ENCODE results near the gene QSOX1.
"Not testable (repeated sequence)": the region's sequence is repeated elsewhere in the genome, so short reads cannot be mapped to it uniquely, and the experiment has no call there.

The QSOX1 gene

DNA sequence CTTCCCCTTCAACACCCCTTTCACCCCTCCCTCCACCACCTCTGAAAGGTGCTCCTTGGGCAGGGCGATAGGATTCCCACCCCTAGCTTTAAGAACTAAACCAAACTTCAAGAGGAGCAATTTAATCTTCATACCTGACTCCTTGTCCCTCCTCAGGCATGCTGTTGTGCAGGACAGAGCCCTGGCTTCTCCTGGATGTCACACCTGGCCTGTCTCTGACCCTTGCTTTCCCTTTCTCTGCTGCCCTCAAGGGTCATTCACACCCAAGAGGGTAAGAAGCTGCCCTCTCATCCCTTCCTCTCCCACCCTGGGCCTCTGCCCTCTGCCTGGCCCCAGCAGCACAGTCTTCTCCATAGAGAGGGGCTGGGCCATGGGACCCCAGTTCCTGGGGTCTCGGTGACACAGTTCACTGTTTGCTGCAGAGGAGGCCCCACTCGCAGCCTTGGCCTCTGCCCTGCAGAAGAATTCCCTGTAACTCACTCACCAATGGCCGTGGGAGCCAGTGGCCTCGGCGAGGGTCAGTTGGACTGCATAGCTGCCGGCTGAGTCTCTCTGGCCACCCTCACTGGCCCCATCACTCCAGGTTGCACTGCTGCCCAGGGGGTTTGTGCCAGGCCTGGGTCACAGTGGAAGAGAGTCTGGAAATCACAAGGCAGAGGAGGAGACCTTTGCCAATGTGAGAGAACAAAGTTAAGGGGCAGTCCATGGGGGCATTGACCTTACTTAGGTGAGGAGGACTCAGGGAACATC lies 47.0 kb downstream of the QSOX1 start:
- no peaks in the 10 kb centered on the region for H3K27me3 ChIP-seq (ENCODE audit: insufficient read depth, low read length)
- H3K79me2 ChIP-seq (ENCODE audit: insufficient read depth, low read length), result no peaks in the 10 kb centered on the region
- H3K36me3 ChIP-seq (ENCODE audit: insufficient read depth, low read length), result no peaks in the 10 kb centered on the region
- no peaks in the 10 kb centered on the region for H3K4me1 ChIP-seq (ENCODE audit: insufficient read depth, low read length, severe bottlenecking)
- no peaks in the 10 kb centered on the region for H4K20me1 ChIP-seq (ENCODE audit: insufficient read depth, low read length)
- H2AFZ ChIP-seq (ENCODE audit: low read length), result no peak overlapping the region
- H3K9me2 ChIP-seq (ENCODE audit: low read depth, low read length), result no peaks in the 10 kb centered on the region
- no peak overlapping the region for H3K9ac ChIP-seq (ENCODE audit: low read length)
- no peaks in the 10 kb centered on the region for H3K9me3 ChIP-seq (ENCODE audit: low read length)
- H3F3A ChIP-seq (ENCODE audit: insufficient read depth, low read length), result no peaks in the 10 kb centered on the region
- no peak overlapping the region for H3K4me3 ChIP-seq (ENCODE audit: low read depth, low read length, poor library complexity, severe bottlenecking)
- no peak overlapping the region for H3K4me2 ChIP-seq (ENCODE audit: low read length)
- TF ChIP-seq, protein P1, sequence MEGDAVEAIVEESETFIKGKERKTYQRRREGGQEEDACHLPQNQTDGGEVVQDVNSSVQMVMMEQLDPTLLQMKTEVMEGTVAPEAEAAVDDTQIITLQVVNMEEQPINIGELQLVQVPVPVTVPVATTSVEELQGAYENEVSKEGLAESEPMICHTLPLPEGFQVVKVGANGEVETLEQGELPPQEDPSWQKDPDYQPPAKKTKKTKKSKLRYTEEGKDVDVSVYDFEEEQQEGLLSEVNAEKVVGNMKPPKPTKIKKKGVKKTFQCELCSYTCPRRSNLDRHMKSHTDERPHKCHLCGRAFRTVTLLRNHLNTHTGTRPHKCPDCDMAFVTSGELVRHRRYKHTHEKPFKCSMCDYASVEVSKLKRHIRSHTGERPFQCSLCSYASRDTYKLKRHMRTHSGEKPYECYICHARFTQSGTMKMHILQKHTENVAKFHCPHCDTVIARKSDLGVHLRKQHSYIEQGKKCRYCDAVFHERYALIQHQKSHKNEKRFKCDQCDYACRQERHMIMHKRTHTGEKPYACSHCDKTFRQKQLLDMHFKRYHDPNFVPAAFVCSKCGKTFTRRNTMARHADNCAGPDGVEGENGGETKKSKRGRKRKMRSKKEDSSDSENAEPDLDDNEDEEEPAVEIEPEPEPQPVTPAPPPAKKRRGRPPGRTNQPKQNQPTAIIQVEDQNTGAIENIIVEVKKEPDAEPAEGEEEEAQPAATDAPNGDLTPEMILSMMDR (IDR thresholded peaks at IDR 0.05; ENCODE audit: low read length), result no peak
- TF ChIP-seq EZH2 (IDR thresholded peaks at IDR 0.05; ENCODE audit: borderline replicate concordance, low read length), result no peak
- no peak overlapping the region for H3K27ac ChIP-seq (ENCODE audit: low read depth, low read length, poor library complexity, severe bottlenecking)

DNA sequence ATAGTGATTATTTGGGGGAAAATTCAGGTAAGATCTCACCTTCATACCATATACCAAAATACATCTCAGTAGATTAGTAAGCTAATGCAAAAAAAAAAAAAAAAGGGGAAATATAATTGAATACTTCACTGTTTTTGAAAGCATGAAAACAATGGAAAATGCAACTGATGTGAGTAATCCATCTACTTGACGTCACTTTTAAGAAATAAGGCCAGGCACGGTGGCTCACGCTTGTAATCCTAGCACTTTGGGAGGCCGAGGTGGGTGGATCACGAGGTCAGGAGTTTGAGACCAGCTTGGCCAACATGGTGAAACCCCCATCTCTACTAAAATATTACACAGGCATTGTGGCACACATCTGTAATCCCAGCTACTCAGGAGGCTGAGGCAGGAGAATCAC lies 47.9 kb downstream of the QSOX1 start:
- not testable (repeated sequence) for H3K36me3 ChIP-seq (ENCODE audit: insufficient read depth, low read length); H4K20me1 ChIP-seq (ENCODE audit: insufficient read depth, low read length); H3K9me2 ChIP-seq (ENCODE audit: low read depth, low read length); H3K4me1 ChIP-seq (ENCODE audit: insufficient read depth, low read length, severe bottlenecking); H3K9ac ChIP-seq (ENCODE audit: low read length); H3K9me3 ChIP-seq (ENCODE audit: low read length); H3K79me2 ChIP-seq (ENCODE audit: insufficient read depth, low read length); H3K27me3 ChIP-seq (ENCODE audit: insufficient read depth, low read length); H3F3A ChIP-seq (ENCODE audit: insufficient read depth, low read length); H2AFZ ChIP-seq (ENCODE audit: low read length); H3K4me3 ChIP-seq (ENCODE audit: low read depth, low read length, poor library complexity, severe bottlenecking); H3K27ac ChIP-seq (ENCODE audit: low read depth, low read length, poor library complexity, severe bottlenecking); H3K4me2 ChIP-seq (ENCODE audit: low read length)

DNA sequence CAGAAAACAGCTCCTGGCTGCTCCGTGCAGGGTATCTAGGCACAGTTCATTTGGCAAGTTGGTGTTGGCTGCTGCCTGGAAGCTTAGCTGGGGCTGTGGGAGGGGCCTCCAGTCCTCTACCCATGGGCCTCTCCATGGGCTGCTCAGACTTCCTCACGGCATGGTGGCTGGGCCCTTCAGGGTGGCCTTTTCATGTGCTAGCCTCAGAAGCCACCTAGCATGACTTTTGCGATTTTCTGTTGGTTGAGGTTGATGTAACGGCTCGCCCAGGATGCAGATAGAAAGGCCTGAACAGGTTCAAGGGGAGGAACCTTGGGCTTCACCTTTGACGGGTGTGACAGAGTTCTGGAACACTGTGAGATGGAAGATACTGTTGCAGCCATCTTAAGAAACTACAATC lies 49.6 kb downstream of the QSOX1 start:
- TF ChIP-seq, protein P1 (IDR thresholded peaks at IDR 0.05; ENCODE audit: low read length), result no peak
- TF ChIP-seq EZH2 (IDR thresholded peaks at IDR 0.05; ENCODE audit: borderline replicate concordance, low read length), result no peak
- Histone ChIP-seq H3K36me3 (ENCODE audit: insufficient read depth, low read length) (no peaks in the 10 kb centered on the region), H3K4me2 (ENCODE audit: low read length) (no peak overlapping the region), H4K20me1 (ENCODE audit: insufficient read depth, low read length) (no peaks in the 10 kb centered on the region), H3K9me3 (ENCODE audit: low read length) (no peaks in the 10 kb centered on the region), H3F3A (ENCODE audit: insufficient read depth, low read length) (no peaks in the 10 kb centered on the region), H3K9ac (ENCODE audit: low read length) (no peak overlapping the region), H3K79me2 (ENCODE audit: insufficient read depth, low read length) (no peaks in the 10 kb centered on the region), H3K27me3 (ENCODE audit: insufficient read depth, low read length) (no peaks in the 10 kb centered on the region), H3K27ac (ENCODE audit: low read depth, low read length, poor library complexity, severe bottlenecking) (no peak overlapping the region), H3K9me2 (ENCODE audit: low read depth, low read length) (no peaks in the 10 kb centered on the region), H3K4me3 (ENCODE audit: low read depth, low read length, poor library complexity, severe bottlenecking) (no peak overlapping the region), H3K4me1 (ENCODE audit: insufficient read depth, low read length, severe bottlenecking) (no peaks in the 10 kb centered on the region), H2AFZ (ENCODE audit: low read length) (no peak overlapping the region)

DNA sequence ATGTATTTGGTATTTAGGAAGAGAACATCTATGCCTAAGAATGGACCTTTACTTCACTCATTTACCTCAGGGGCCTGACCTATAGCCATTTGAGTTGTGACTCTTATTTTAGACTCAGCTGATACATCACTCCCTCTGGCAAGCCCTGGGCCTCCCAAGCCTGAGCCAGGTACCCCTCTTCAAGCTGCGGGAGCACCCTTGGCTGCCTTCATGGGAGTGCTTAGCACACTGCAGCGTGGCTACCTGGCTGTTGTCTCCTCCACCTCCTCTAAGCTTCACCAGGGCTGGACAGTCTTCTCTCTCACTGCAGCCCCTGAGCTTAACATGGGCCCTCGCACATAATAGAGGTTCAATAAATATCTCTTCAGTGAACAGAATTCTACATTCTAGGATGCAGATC lies 51.9 kb downstream of the QSOX1 start:
- Histone ChIP-seq H3K9me2 (ENCODE audit: low read depth, low read length) (no peaks in the 10 kb centered on the region), H3K4me1 (ENCODE audit: insufficient read depth, low read length, severe bottlenecking) (no peaks in the 10 kb centered on the region), H3K27ac (ENCODE audit: low read depth, low read length, poor library complexity, severe bottlenecking) (no peak overlapping the region), H3K4me2 (ENCODE audit: low read length) (no peak overlapping the region), H2AFZ (ENCODE audit: low read length) (no peak overlapping the region), H3K4me3 (ENCODE audit: low read depth, low read length, poor library complexity, severe bottlenecking) (no peak overlapping the region), H4K20me1 (ENCODE audit: insufficient read depth, low read length) (no peaks in the 10 kb centered on the region), H3K27me3 (ENCODE audit: insufficient read depth, low read length) (no peaks in the 10 kb centered on the region), H3K9me3 (ENCODE audit: low read length) (no peaks in the 10 kb centered on the region), H3K9ac (ENCODE audit: low read length) (no peak overlapping the region), H3F3A (ENCODE audit: insufficient read depth, low read length) (no peaks in the 10 kb centered on the region), H3K79me2 (ENCODE audit: insufficient read depth, low read length) (no peaks in the 10 kb centered on the region), H3K36me3 (ENCODE audit: insufficient read depth, low read length) (no peaks in the 10 kb centered on the region)
- TF ChIP-seq, protein P1 (IDR thresholded peaks at IDR 0.05; ENCODE audit: low read length), result no peak
- no peak for TF ChIP-seq EZH2 (IDR thresholded peaks at IDR 0.05; ENCODE audit: borderline replicate concordance, low read length)

All from OCI-LY1 (cell line).